ENCODE data around the gene HBD. TPM values are rescaled to one million over a fixed set of nuclear protein-coding genes. Genes with fewer than 3 reads are reported as not detected.

Gene HBD
- total RNA-seq, 1 donor from 2014 or later: not detected

DNA sequence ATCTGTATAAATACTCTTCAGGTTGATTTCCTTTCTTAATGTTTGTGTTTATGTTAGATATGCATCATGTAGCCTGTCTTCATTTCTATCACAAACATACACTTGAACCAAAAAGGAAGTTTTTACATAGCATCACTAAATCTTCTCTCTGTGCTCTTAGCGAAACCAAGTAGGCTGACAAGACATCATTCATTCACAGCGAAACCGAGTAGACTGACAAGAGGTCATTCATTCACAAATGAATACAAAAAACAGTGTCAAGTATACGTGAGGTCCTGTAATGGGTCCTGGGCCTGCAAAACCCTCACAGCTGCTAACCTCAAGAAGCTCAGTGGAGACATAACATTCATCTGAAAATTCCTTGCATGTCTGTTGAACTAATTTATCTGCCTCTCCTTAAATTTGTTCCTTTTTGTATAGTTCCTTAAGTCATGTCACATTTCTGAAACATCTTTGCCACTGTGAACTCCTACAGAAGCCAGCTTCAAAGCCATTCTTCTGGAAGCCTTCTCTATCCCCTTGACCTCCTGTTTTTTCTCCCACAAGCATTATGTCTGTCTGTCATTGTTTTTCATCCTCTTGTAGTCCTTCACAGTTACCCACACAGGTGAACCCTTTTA lies 45.3 kb upstream of the HBD start:
- TF ChIP-seq, protein P1, sequence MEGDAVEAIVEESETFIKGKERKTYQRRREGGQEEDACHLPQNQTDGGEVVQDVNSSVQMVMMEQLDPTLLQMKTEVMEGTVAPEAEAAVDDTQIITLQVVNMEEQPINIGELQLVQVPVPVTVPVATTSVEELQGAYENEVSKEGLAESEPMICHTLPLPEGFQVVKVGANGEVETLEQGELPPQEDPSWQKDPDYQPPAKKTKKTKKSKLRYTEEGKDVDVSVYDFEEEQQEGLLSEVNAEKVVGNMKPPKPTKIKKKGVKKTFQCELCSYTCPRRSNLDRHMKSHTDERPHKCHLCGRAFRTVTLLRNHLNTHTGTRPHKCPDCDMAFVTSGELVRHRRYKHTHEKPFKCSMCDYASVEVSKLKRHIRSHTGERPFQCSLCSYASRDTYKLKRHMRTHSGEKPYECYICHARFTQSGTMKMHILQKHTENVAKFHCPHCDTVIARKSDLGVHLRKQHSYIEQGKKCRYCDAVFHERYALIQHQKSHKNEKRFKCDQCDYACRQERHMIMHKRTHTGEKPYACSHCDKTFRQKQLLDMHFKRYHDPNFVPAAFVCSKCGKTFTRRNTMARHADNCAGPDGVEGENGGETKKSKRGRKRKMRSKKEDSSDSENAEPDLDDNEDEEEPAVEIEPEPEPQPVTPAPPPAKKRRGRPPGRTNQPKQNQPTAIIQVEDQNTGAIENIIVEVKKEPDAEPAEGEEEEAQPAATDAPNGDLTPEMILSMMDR (IDR thresholded peaks at IDR 0.05; ENCODE audit: insufficient read depth, low read length, poor library complexity, severe bottlenecking): no peak
- DNase-seq (ENCODE audit: low read depth): no peak
- H3K36me3 ChIP-seq (ENCODE audit: control insufficient read depth, insufficient read depth, low read length): no peaks in the 10 kb centered on the region
- H3K4me3 ChIP-seq (ENCODE audit: low read depth, low read length): no peak overlapping the region
- no peaks in the 10 kb centered on the region for H3K27me3 ChIP-seq (ENCODE audit: control insufficient read depth, insufficient read depth, low read length)

DNA sequence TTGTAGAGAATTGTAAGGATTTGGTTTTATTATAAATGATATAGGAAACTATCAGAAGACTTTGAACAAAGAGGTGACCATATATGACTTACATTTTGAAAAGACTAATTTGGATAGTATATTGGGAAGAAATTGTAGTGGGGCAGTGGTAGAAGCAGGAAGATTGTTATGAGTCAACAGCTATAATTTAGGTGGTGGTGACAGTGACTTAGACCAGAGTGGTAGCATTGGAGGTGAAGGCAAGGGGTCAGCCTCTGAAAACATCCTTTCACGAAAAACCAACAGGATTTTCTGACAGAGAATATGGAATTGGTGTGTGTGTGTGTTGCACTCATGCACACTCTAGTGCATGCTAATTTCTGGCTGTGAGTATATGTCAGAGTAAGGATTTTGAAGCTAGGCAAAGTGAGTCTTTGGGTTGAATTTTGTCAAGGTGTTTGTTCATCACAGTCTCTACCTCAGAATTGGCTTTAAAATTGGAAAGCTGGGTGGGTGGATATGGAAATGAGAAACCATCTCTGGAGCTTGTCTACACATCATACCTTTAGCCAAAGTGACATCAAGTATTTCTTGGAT lies 43.6 kb upstream of the HBD start:
- Histone ChIP-seq H3K36me3 (ENCODE audit: control insufficient read depth, insufficient read depth, low read length) (no peaks in the 10 kb centered on the region), H3K4me3 (ENCODE audit: low read depth, low read length) (no peak overlapping the region), H3K27me3 (ENCODE audit: control insufficient read depth, insufficient read depth, low read length) (no peaks in the 10 kb centered on the region)
- DNase-seq (ENCODE audit: low read depth): no peak
- TF ChIP-seq, protein P1 (IDR thresholded peaks at IDR 0.05; ENCODE audit: insufficient read depth, low read length, poor library complexity, severe bottlenecking): no peak

DNA sequence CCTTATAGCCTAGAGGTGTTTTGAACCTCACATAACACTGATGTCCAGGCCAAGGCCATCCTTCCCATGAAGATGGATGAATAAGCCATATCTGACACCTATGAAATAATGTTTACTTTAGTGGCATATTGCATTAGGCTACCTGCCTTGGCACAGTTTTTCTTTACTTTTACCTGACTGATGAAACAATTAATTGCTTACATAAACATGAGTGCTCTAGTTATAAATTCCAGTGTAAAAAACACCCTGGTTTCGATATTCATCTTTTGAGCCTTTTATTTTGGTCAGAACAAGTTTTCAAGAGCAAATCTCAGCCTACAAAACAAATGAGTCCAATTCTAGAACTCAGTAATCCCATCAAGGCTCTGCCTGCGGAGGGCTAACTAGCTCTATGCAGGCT lies 42.4 kb upstream of the HBD start:
- Histone ChIP-seq H3K4me3 (ENCODE audit: low read depth, low read length) (no peak overlapping the region), H3K36me3 (ENCODE audit: control insufficient read depth, insufficient read depth, low read length) (no peaks in the 10 kb centered on the region), H3K27me3 (ENCODE audit: control insufficient read depth, insufficient read depth, low read length) (no peaks in the 10 kb centered on the region)
- TF ChIP-seq, protein P1 (IDR thresholded peaks at IDR 0.05; ENCODE audit: insufficient read depth, low read length, poor library complexity, severe bottlenecking): no peak
- DNase-seq (ENCODE audit: low read depth): no peak

DNA sequence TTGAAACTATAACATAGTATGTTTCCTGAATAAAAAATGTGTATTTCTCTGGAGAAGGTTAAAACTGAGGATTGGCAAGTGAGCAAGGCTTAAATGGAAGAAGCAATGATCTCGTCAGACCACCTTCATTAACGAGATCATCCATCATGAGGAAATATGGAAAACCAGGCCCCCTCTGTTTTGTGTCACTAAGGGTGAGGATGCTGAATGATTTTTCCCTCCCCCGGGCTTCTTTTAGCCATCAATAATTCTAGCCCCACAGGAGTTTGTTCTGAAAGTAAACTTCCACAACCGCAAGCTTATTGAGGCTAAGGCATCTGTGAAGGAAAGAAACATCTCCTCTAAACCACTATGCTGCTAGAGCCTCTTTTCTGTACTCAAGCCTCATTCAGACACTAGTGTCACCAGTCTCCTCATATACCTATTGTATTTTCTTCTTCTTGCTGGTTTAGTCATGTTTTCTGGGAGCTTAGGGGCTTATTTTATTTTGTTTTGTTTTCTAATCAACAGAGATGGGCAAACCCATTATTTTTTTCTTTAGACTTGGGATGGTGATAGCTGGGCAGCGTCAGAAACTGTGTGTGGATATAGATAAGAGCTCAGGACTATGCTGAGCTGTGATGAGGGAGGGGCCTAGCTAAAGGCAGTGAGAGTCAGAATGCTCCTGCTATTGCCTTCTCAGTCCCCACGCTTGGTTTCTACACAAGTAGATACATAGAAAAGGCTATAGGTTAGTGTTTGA lies 41.3 kb upstream of the HBD start:
- Histone ChIP-seq H3K36me3 (ENCODE audit: control insufficient read depth, insufficient read depth, low read length) (no peaks in the 10 kb centered on the region), H3K27me3 (ENCODE audit: control insufficient read depth, insufficient read depth, low read length) (no peaks in the 10 kb centered on the region), H3K4me3 (ENCODE audit: low read depth, low read length) (no peak overlapping the region)
- TF ChIP-seq, protein P1 (IDR thresholded peaks at IDR 0.05; ENCODE audit: insufficient read depth, low read length, poor library complexity, severe bottlenecking): no peak
- no peak for DNase-seq (ENCODE audit: low read depth)

DNA sequence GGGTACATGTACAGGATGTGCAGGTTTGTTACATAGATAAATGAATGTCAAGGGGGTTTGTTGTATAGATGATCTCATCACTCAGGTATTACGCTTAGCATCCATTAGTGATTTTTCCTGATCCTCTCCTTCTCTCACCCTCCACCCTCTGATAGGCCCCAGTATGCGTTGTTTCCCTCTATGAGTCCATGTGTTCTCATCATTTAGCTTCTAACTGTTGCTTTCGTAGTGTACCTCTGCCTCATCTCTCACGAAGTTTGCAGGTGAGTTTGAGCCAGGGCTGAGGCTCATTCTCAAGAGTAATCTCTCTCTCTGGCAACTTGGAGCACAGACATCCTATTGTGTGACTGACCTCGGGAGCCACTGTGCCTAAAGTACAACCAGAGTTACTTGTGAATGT lies 40.1 kb upstream of the HBD start:
- DNase-seq (ENCODE audit: low read depth): no peak
- H3K4me3 ChIP-seq (ENCODE audit: low read depth, low read length): no peak overlapping the region
- TF ChIP-seq, protein P1 (IDR thresholded peaks at IDR 0.05; ENCODE audit: insufficient read depth, low read length, poor library complexity, severe bottlenecking): no peak
- H3K36me3 ChIP-seq (ENCODE audit: control insufficient read depth, insufficient read depth, low read length): no peaks in the 10 kb centered on the region
- H3K27me3 ChIP-seq (ENCODE audit: control insufficient read depth, insufficient read depth, low read length): no peaks in the 10 kb centered on the region

All from kidney epithelial cell (primary cell).